Lung (tissue), 12 donors: Measurements from ENCODE around the gene MKI67. TPM values are rescaled to one million over a fixed set of nuclear protein-coding genes. Genes with fewer than 3 reads are reported as not detected.
A peak's percentile ranks its signal among the peaks of the same experiment; 100 is the strongest.

ENCODE experiments used
- ATAC-seq: fragments of 200-7000 bp; cut with Tn5 transposase; one replicate; pipeline ENCODE4 v1.9.1; 2020; ENCODE audit warnings: moderate number of reproducible peaks; ENCODE audit not compliant: insufficient read depth, low FRiP score
- DNase-seq, 3 donors: peaks; one replicate each; pipeline ENCODE4 v3.0.0-alpha.2; 2013 to 2017
- H3K27ac ChIP-seq, 2 donors: one replicate each; pipeline ENCODE4 v1.5.1; 2013; ENCODE audit warnings: mild to moderate bottlenecking in 2 of 2, moderate library complexity in 2 of 2, control low read depth in 1 of 2, inconsistent platforms in 1 of 2, low read depth in 1 of 2, low read length in 1 of 2
- H3K27me3 ChIP-seq, 3 donors: one replicate each; pipeline ENCODE4 v1.5.1; 2013; ENCODE audit warnings: low read length in 2 of 3; ENCODE audit not compliant: control insufficient read depth in 3 of 3, insufficient read depth in 3 of 3
- H3K36me3 ChIP-seq, 4 donors: one replicate each; pipeline ENCODE4 v1.5.1; 2013; ENCODE audit warnings: low read length in 4 of 4, mild to moderate bottlenecking in 1 of 4, moderate library complexity in 1 of 4; ENCODE audit not compliant: control insufficient read depth in 4 of 4, insufficient read depth in 4 of 4
- H3K4me1 ChIP-seq, 5 donors: one replicate each; pipeline ENCODE4 v1.5.1; 2013; ENCODE audit warnings: low read length in 5 of 5, mild to moderate bottlenecking in 2 of 5, moderate library complexity in 1 of 5; ENCODE audit not compliant: control insufficient read depth in 5 of 5, insufficient read depth in 5 of 5
- H3K4me3 ChIP-seq: one replicate; pipeline ENCODE4 v1.5.1; 2013; ENCODE audit warnings: mild to moderate bottlenecking, control low read depth, moderate library complexity
- H3K9ac ChIP-seq, 2 donors: one replicate each; pipeline ENCODE4 v1.5.1; 2013; ENCODE audit warnings: low read length in 2 of 2, control low read depth in 1 of 2; ENCODE audit not compliant: insufficient read depth in 1 of 2
- H3K9me3 ChIP-seq, 4 donors: one replicate each; pipeline ENCODE4 v1.5.1; 2013; ENCODE audit warnings: low read length in 3 of 4, mild to moderate bottlenecking in 1 of 4, moderate library complexity in 1 of 4; ENCODE audit not compliant: control insufficient read depth in 4 of 4, insufficient read depth in 3 of 4
- CTCF ChIP-seq: IDR thresholded peaks from 2 replicates; pipeline ENCODE4 v1.5.1; 2012; ENCODE audit warnings: mild to moderate bottlenecking; ENCODE audit errors: control extremely low read depth, extremely low read depth
- WGBS, 2 donors: extraction: QIAGEN DNeasy Blood & Tissue Kit; methylation state at CpG; one replicate each; pipeline ENCODE4 v1.1.7; 2013; 5-methylcytosine and 5-hydroxymethylcytosine counted together
- polyA plus RNA-seq, 2 donors: library from polyadenylated mRNA; stranded (reverse); fragments of 200-250 nt; gene quantifications; one replicate each; pipeline ENCODE4 v1.2.1, GENCODE V29; 2013
- total RNA-seq, 2 donors: library from RNA; depleted of rRNA in 1 of 2; stranded (reverse); fragments of >200 nt in 1 of 2; gene quantifications; one replicate each; pipeline ENCODE4 v1.2.1, GENCODE V29; 2014 to 2021
- donor health status: control.
- donor health status: control.
- donor health status: Bipolar disorder and iron deficiency.
- donor health status: healthy.
- donor health status: DM: yes; HTN: yes; CAD: no.

The MKI67 gene
- total and polyA plus RNA-seq, 4 donors: 1.0 to 8.6 (median 2.1) TPM

- Histone ChIP-seq H3K27ac (no peak overlapping the region), H3K36me3 (peaks cover 0 to 57% (median 16%) of the 10 kb centered on the region in 4 donors), H3K4me3 (no peak overlapping the region), H3K9me3 (peaks cover 0 to 6% (median 0%) of the 10 kb centered on the region in 4 donors), H3K4me1 (no peaks in the 10 kb centered on the region), H3K9ac (no peak overlapping the region), H3K27me3 (no peaks in the 10 kb centered on the region)
- TF ChIP-seq CTCF: no peak
- ATAC-seq (no peak), DNase-seq (no peak)
- 95% methylated on average over 16 to 17 of the region's 17 CpGs for WGBS, 2 donors
Measured at GRCh38 chr10:128070721-128071416, 55.4 kb downstream of the MKI67 start.

- Histone ChIP-seq H3K4me3 (no peak overlapping the region), H3K36me3 (peaks cover 0 to 61% (median 16%) of the 10 kb centered on the region in 4 donors), H3K27me3 (no peaks in the 10 kb centered on the region), H3K4me1 (no peaks in the 10 kb centered on the region), H3K9ac (no peak overlapping the region), H3K9me3 (peaks cover 0 to 6% (median 0%) of the 10 kb centered on the region in 4 donors), H3K27ac (no peak overlapping the region)
- WGBS, 2 donors: 95 to 96% methylated on average over 10 of the region's 10 CpGs
- no peak for TF ChIP-seq CTCF
- DNase-seq: no peak
- no peak for ATAC-seq
Measured at GRCh38 chr10:128070161-128070560, 56.1 kb downstream of the MKI67 start.

- Histone ChIP-seq H3K9ac (no peak overlapping the region), H3K9me3 (peaks cover 0 to 6% (median 0%) of the 10 kb centered on the region in 4 donors), H3K36me3 (peaks cover 0 to 64% (median 16%) of the 10 kb centered on the region in 4 donors), H3K27ac (no peak overlapping the region), H3K27me3 (no peaks in the 10 kb centered on the region), H3K4me1 (no peaks in the 10 kb centered on the region), H3K4me3 (no peak overlapping the region)
- ATAC-seq (no peak), DNase-seq (peak; percentile 81 to 87 (median 82))
- peak; percentile 87 for TF ChIP-seq CTCF
- WGBS, 2 donors: 53 to 60% methylated on average over 28 of the region's 28 CpGs
Measured at GRCh38 chr10:128069351-128070051, 56.7 kb downstream of the MKI67 start.
